Stomach (tissue), 9 donors: ENCODE measurements around the gene PRKCZ. TPM values are rescaled to one million over a fixed set of nuclear protein-coding genes. Genes with fewer than 3 reads are reported as not detected.
A peak's percentile ranks its signal among the peaks of the same experiment; 100 is the strongest.

Source experiments
- DNase-seq, 2 donors: peaks; one replicate each; pipeline versions ENCODE4 v3.0.0 to v3.0.0-alpha.2; 2013 to 2019
- H3K27ac ChIP-seq, 5 donors: fragments of 200-600 bp in 4 of 5; sonication (generic) in 4 of 5; one replicate each; pipeline ENCODE4 v1.5.1; 2013 to 2019; ENCODE audit warnings: mild to moderate bottlenecking in 1 of 5, moderate library complexity in 1 of 5
- H3K27me3 ChIP-seq, 3 donors: fragments of 200-600 bp; sonication (generic); one replicate each; pipeline ENCODE4 v1.5.1; 2017 to 2019; ENCODE audit warnings: mixed run types in 1 of 3
- H3K36me3 ChIP-seq, 4 donors: fragments of 200-600 bp; sonication (generic); 1 replicate in 3 of 4; 2 replicates in 1 of 4; pipeline ENCODE4 v1.5.1; 2016 to 2019
- H3K4me1 ChIP-seq, 4 donors: fragments of 200-600 bp; sonication (generic); one replicate each; pipeline ENCODE4 v1.5.1; 2016 to 2019
- H3K4me3 ChIP-seq, 4 donors: fragments of 200-600 bp; sonication (generic) in 3 of 4; one replicate each; pipeline ENCODE4 v1.5.1; 2016 to 2019; ENCODE audit warnings: mild to moderate bottlenecking in 1 of 4
- H3K9me3 ChIP-seq, 4 donors: fragments of 200-600 bp; sonication (generic); one replicate each; pipeline ENCODE4 v1.5.1; 2016 to 2019
- CTCF ChIP-seq, 7 experiments: fragments of 450-650 bp in 4 of 7; fragments of 200-600 bp in 3 of 7; sonication (generic) in 3 of 7; IDR thresholded peaks; one replicate each; pipeline ENCODE4 v1.5.1; 2016 to 2019; ENCODE audit warnings: antibody characterized with exemption in 7 of 7, control low read depth in 2 of 7, mild to moderate bottlenecking in 1 of 7
- EP300 ChIP-seq: sonication (generic); formaldehyde crosslinking; IDR thresholded peaks from one replicate; pipeline ENCODE4 v1.6.1; 2017; ENCODE audit warnings: antibody characterized with exemption
- POLR2A ChIP-seq, 4 donors: fragments of 450-650 bp; IDR thresholded peaks; one replicate each; pipeline ENCODE4 v1.6.1; 2016; ENCODE audit warnings: antibody characterized with exemption in 4 of 4, control low read depth in 2 of 4, mild to moderate bottlenecking in 1 of 4, moderate library complexity in 1 of 4
- POLR2AphosphoS5 ChIP-seq, 3 donors: sonication (generic); formaldehyde crosslinking; IDR thresholded peaks; one replicate each; pipeline ENCODE4 v1.6.1; 2016; ENCODE audit warnings: antibody characterized with exemption in 3 of 3
- WGBS, 5 donors: extraction: QIAGEN DNeasy Blood & Tissue Kit in 3 of 5; methylation state at CpG; one replicate each; pipeline versions ENCODE4 v1.1.5 to v1.1.7; 2013 to 2018; 5-methylcytosine and 5-hydroxymethylcytosine counted together
- intact Hi-C: fragments of 100-400 bp; cut with DNase I; formaldehyde crosslinking; loops from one replicate; pipeline ENCODE4 v1.15.1; 2023; ENCODE audit warnings: low total_unique reads
- polyA plus RNA-seq, 3 donors: library from polyadenylated mRNA; stranded (reverse); fragments of 200-250 nt; gene quantifications; one replicate each; pipeline ENCODE4 v1.2.3, GENCODE V29; 2013
- total RNA-seq, 5 donors: library from RNA; depleted of rRNA; stranded (reverse); fragments of >200 nt; gene quantifications; one replicate each; pipeline versions ENCODE4 v1.1.0 to v1.2.3, GENCODE V29; 2014 to 2016
- donor health status: healthy with polysubstance abuse.
- donor health status: Bipolar disorder and iron deficiency.
- donor health status: healthy.

PRKCZ gene
- total and polyA plus RNA-seq, 8 donors: 11.1 to 55.8 (median 25.5) TPM

- DNase-seq: no peak
- Histone ChIP-seq H3K4me1 (peaks cover 7 to 29% (median 16%) of the 10 kb centered on the region in 4 donors), H3K4me3 (no peak overlapping the region), H3K27me3 (peaks cover 35 to 87% (median 54%) of the 10 kb centered on the region in 3 donors), H3K9me3 (no peaks in the 10 kb centered on the region), H3K27ac (no peak overlapping the region), H3K36me3 (no peaks in the 10 kb centered on the region)
- WGBS, 5 donors: 66 to 79% (median 71%) methylated on average over 14 to 21 of the region's 21 CpGs
- intact Hi-C loops: no loop called here
- TF ChIP-seq POLR2AphosphoS5 (IDR thresholded peaks at IDR 0.05): no peak
- TF ChIP-seq CTCF (IDR thresholded peaks at IDR 0.05): no peak
- TF ChIP-seq EP300: no peak
- no peak for TF ChIP-seq POLR2A (IDR thresholded peaks at IDR 0.05)
Observed at GRCh38 chr1:2022063-2022770, 28.0 kb upstream of the PRKCZ start.

GRCh38 chr1:2023187-2023586, 27.0 kb upstream of the PRKCZ start:
- peaks cover 7 to 29% (median 16%) of the 10 kb centered on the region in 4 donors for H3K4me1 ChIP-seq
- intact Hi-C loops: no loop called here
- 51 to 64% (median 55%) methylated on average over 8 to 9 of the region's 9 CpGs for WGBS, 5 donors
- no peaks in the 10 kb centered on the region for H3K36me3 ChIP-seq
- H3K4me3 ChIP-seq: no peak overlapping the region
- H3K9me3 ChIP-seq: no peaks in the 10 kb centered on the region
- DNase-seq: no peak
- no peak overlapping the region for H3K27ac ChIP-seq
- H3K27me3 ChIP-seq: peaks cover 35 to 77% (median 54%) of the 10 kb centered on the region in 3 donors
- TF ChIP-seq POLR2AphosphoS5 (IDR thresholded peaks at IDR 0.05) (no peak), EP300 (no peak), POLR2A (IDR thresholded peaks at IDR 0.05) (no peak)

GRCh38 chr1:2024451-2024850, 25.8 kb upstream of the PRKCZ start:
- no peak for DNase-seq
- Histone ChIP-seq H3K36me3 (no peaks in the 10 kb centered on the region), H3K4me1 (peaks cover 4 to 21% (median 10%) of the 10 kb centered on the region in 4 donors), H3K27ac (no peak overlapping the region), H3K4me3 (no peak overlapping the region), H3K27me3 (peaks cover 29 to 64% (median 44%) of the 10 kb centered on the region in 3 donors), H3K9me3 (no peaks in the 10 kb centered on the region)
- TF ChIP-seq CTCF (IDR thresholded peaks at IDR 0.05): no peak
- no peak for TF ChIP-seq POLR2AphosphoS5 (IDR thresholded peaks at IDR 0.05)
- TF ChIP-seq EP300: no peak
- no peak for TF ChIP-seq POLR2A (IDR thresholded peaks at IDR 0.05)
- intact Hi-C loops: no loop called here
- WGBS, 5 donors: 90 to 91% (median 90%) methylated on average over 5 to 10 of the region's 10 CpGs

- intact Hi-C loops: no loop called here
- Histone ChIP-seq H3K9me3 (no peaks in the 10 kb centered on the region), H3K4me3 (no peak overlapping the region), H3K27me3 (peaks cover 24 to 60% (median 39%) of the 10 kb centered on the region in 3 donors), H3K4me1 (peaks cover 0 to 17% (median 6%) of the 10 kb centered on the region in 4 donors), H3K27ac (peak overlapping the region in 1 of 5 donors; percentile 8), H3K36me3 (no peaks in the 10 kb centered on the region)
- DNase-seq: no peak
- no peak for TF ChIP-seq EP300
- no peak for TF ChIP-seq POLR2AphosphoS5 (IDR thresholded peaks at IDR 0.05)
- TF ChIP-seq POLR2A (IDR thresholded peaks at IDR 0.05): no peak
- no peak for TF ChIP-seq CTCF (IDR thresholded peaks at IDR 0.05)
- 84 to 97% (median 91%) methylated on average over 5 to 18 of the region's 18 CpGs for WGBS, 5 donors
Observed at GRCh38 chr1:2024887-2025286, 25.3 kb upstream of the PRKCZ start.
